Measurements from ENCODE around the gene CNTNAP2.
"Not testable (repeated sequence)": the region's sequence is repeated elsewhere in the genome, so short reads cannot be mapped to it uniquely, and the experiment has no call there.

CNTNAP2 gene

GRCh38 chr7:146885231-146885630, 768.6 kb downstream of the CNTNAP2 start:
- no peak for DNase-seq (ENCODE audit: low read depth in 2 of 2)

- no peak for DNase-seq (ENCODE audit: low read depth in 2 of 2)
Measured at GRCh38 chr7:146889806-146890555, 773.4 kb downstream of the CNTNAP2 start.

GRCh38 chr7:146892151-146892550, 775.5 kb downstream of the CNTNAP2 start:
- no peak for DNase-seq (ENCODE audit: low read depth in 2 of 2)

- no peak for DNase-seq (ENCODE audit: low read depth in 2 of 2)
Measured at GRCh38 chr7:146894927-146895326, 778.3 kb downstream of the CNTNAP2 start.

- DNase-seq (ENCODE audit: low read depth in 2 of 2): no peak
Measured at GRCh38 chr7:146902266-146902665, 785.7 kb downstream of the CNTNAP2 start.

- DNase-seq (ENCODE audit: low read depth in 2 of 2): no peak
Measured at GRCh38 chr7:146902728-146903127, 786.1 kb downstream of the CNTNAP2 start.

GRCh38 chr7:146905746-146906145, 789.1 kb downstream of the CNTNAP2 start:
- DNase-seq (ENCODE audit: low read depth in 2 of 2): not testable (repeated sequence)

GRCh38 chr7:146922782-146923181, 806.2 kb downstream of the CNTNAP2 start:
- no peak for DNase-seq (ENCODE audit: low read depth in 2 of 2)

GRCh38 chr7:146926841-146927240, 810.2 kb downstream of the CNTNAP2 start:
- DNase-seq (ENCODE audit: low read depth in 2 of 2): no peak

GRCh38 chr7:146937836-146938235, 821.2 kb downstream of the CNTNAP2 start:
- DNase-seq (ENCODE audit: low read depth in 2 of 2): no peak

- DNase-seq (ENCODE audit: low read depth in 2 of 2): no peak
Measured at GRCh38 chr7:146943483-146943882, 826.9 kb downstream of the CNTNAP2 start.

GRCh38 chr7:146948703-146949102, 832.1 kb downstream of the CNTNAP2 start:
- DNase-seq (ENCODE audit: low read depth in 2 of 2): no peak

- no peak for DNase-seq (ENCODE audit: low read depth in 2 of 2)
Measured at GRCh38 chr7:146956321-146956720, 839.7 kb downstream of the CNTNAP2 start.

- DNase-seq (ENCODE audit: low read depth in 2 of 2): no peak
Measured at GRCh38 chr7:146956853-146957252, 840.3 kb downstream of the CNTNAP2 start.

GRCh38 chr7:146960773-146961391, 844.3 kb downstream of the CNTNAP2 start:
- no peak for DNase-seq (ENCODE audit: low read depth in 2 of 2)

GRCh38 chr7:146961617-146962016, 845.0 kb downstream of the CNTNAP2 start:
- DNase-seq (ENCODE audit: low read depth in 2 of 2): no peak

GRCh38 chr7:146966274-146966673, 849.7 kb downstream of the CNTNAP2 start:
- DNase-seq (ENCODE audit: low read depth in 2 of 2): no peak

GRCh38 chr7:146982482-146982881, 865.9 kb downstream of the CNTNAP2 start:
- no peak for DNase-seq (ENCODE audit: low read depth in 2 of 2)

GRCh38 chr7:146991596-146991995, 875.0 kb downstream of the CNTNAP2 start:
- DNase-seq (ENCODE audit: low read depth in 2 of 2): no peak

GRCh38 chr7:146993764-146994163, 877.2 kb downstream of the CNTNAP2 start:
- no peak for DNase-seq (ENCODE audit: low read depth in 2 of 2)

- DNase-seq (ENCODE audit: low read depth in 2 of 2): no peak
Measured at GRCh38 chr7:147008530-147008929, 891.9 kb downstream of the CNTNAP2 start.

GRCh38 chr7:147012666-147013065, 896.1 kb downstream of the CNTNAP2 start:
- no peak for DNase-seq (ENCODE audit: low read depth in 2 of 2)

- no peak for DNase-seq (ENCODE audit: low read depth in 2 of 2)
Measured at GRCh38 chr7:147013825-147014224, 897.2 kb downstream of the CNTNAP2 start.
